Small intestine (tissue), 7 donors: ENCODE measurements around the gene UHMK1. TPM values are rescaled to one million over a fixed set of nuclear protein-coding genes. Genes with fewer than 3 reads are reported as not detected.
"Not testable (repeated sequence)": the region's sequence is repeated elsewhere in the genome, so short reads cannot be mapped to it uniquely, and the experiment has no call there.

Source experiments
- DNase-seq, 2 donors: peaks; one replicate each; pipeline versions ENCODE4 v3.0.0 to v3.0.0-alpha.2; 2013
- FAIRE-seq: peaks from 2 replicates; lab custom pipeline; 2012; peaks lifted over from hg19 to GRCh38; lab: Jason Lieb, UNC
- H3K27ac ChIP-seq, 3 donors: one replicate each; pipeline ENCODE4 v1.5.1; 2013; ENCODE audit warnings: low read length in 2 of 3, mild to moderate bottlenecking in 2 of 3, control low read depth in 1 of 3, inconsistent platforms in 1 of 3, low read depth in 1 of 3, moderate library complexity in 1 of 3
- H3K27me3 ChIP-seq, 3 donors: one replicate each; pipeline ENCODE4 v1.6.1; 2013; ENCODE audit warnings: low read length in 3 of 3, inconsistent platforms in 1 of 3; ENCODE audit not compliant: control insufficient read depth in 3 of 3, insufficient read depth in 3 of 3
- H3K36me3 ChIP-seq, 3 donors: one replicate each; pipeline ENCODE4 v1.6.1; 2013; ENCODE audit warnings: low read length in 3 of 3, inconsistent platforms in 1 of 3, low read depth in 1 of 3, mild to moderate bottlenecking in 1 of 3, moderate library complexity in 1 of 3; ENCODE audit not compliant: control insufficient read depth in 3 of 3, insufficient read depth in 2 of 3
- H3K4me1 ChIP-seq, 3 donors: one replicate each; pipeline ENCODE4 v1.6.1; 2013; ENCODE audit warnings: low read length in 2 of 3, inconsistent platforms in 1 of 3, low read depth in 1 of 3, mild to moderate bottlenecking in 1 of 3, moderate library complexity in 1 of 3; ENCODE audit not compliant: control insufficient read depth in 3 of 3, insufficient read depth in 2 of 3
- H3K4me3 ChIP-seq, 3 donors: one replicate each; pipeline ENCODE4 v1.5.1; 2013; ENCODE audit warnings: low read length in 3 of 3, control low read depth in 1 of 3, inconsistent platforms in 1 of 3, low read depth in 1 of 3, mild to moderate bottlenecking in 1 of 3, moderate library complexity in 1 of 3
- H3K9me3 ChIP-seq, 2 donors: one replicate each; pipeline ENCODE4 v1.6.1; 2013; ENCODE audit warnings: low read depth in 1 of 2, low read length in 1 of 2; ENCODE audit not compliant: control insufficient read depth in 2 of 2, insufficient read depth in 1 of 2
- WGBS, 3 donors: extraction: QIAGEN DNeasy Blood & Tissue Kit; methylation state at CpG; one replicate each; pipeline ENCODE4 v1.1.7; 2013; 5-methylcytosine and 5-hydroxymethylcytosine counted together
- polyA plus RNA-seq, 4 donors: library from polyadenylated mRNA; stranded (reverse) in 3 of 4; unstranded in 1 of 4; fragments of 200-250 nt in 3 of 4; fragments of 120-200 nt in 1 of 4; gene quantifications; one replicate each; pipeline versions ENCODE4 v1.2.1 to v1.2.3, GENCODE V29; 2013
- donor health status: healthy with polysubstance abuse.
- donor health status: control.
- donor health status: control.
- donor health status: Bipolar disorder and iron deficiency.
- donor health status: healthy.

The UHMK1 gene
- polyA plus RNA-seq, 4 donors: 13.0 to 40.8 (median 17.6) TPM

DNA sequence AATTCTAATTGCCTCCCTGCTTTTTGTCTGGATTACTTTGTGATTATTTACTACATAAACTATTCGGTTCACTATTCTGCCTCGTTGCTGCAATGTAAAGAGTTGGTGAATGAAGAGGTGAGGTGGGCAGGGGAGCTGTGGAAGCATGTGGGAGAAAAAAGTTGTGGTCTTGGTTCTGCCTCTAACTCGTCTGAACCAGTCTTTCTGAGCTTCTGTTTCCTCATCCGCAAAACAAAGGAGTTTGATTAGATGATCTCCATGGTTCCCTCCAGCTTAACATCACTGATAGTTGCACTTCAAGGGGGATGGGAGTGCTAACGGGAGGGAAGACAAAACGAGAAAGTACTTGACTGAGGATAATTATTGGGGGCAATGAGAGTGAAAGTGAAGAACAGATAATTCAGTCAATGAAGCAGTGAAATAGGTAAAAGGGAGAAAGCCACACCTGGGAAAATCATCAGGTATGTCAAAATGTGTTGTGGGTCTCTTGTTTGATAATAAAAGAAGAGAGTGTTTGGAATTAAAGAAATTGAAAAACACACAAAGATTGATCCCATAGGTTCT is 26.2 kb upstream of the UHMK1 start:
- Histone ChIP-seq H3K4me1 (no peaks in the 10 kb centered on the region), H3K27me3 (no peaks in the 10 kb centered on the region), H3K36me3 (no peaks in the 10 kb centered on the region), H3K4me3 (no peak overlapping the region), H3K27ac (no peak overlapping the region), H3K9me3 (peaks cover 0 to 9% of the 10 kb centered on the region in 2 donors)
- no peak for DNase-seq
- FAIRE-seq: no peak
- WGBS, 3 donors: 46% methylated on average over 6 of the region's 6 CpGs

DNA sequence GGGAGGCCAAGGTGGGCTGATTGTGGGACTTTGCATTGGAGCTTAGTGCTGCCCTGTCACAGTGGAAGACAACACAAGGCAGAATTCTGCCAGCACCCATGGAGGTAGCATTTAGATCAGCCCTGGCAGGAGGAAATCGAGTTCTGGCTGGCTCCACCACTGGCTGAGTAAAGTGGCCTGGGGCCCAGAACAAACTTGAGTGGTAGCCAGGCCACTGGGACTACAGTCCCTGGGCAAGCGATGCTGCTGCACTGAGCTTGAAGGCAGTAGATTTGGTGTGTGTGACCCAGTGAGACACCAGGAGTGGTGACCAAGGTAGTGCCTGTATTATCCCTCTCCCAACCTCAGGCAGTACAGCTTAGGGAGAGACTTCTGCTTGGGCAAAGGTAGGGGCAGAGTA is 22.5 kb upstream of the UHMK1 start:
- Histone ChIP-seq H3K4me3 (no peak overlapping the region), H3K27me3 (no peaks in the 10 kb centered on the region), H3K27ac (no peak overlapping the region), H3K36me3 (no peaks in the 10 kb centered on the region), H3K4me1 (no peaks in the 10 kb centered on the region), H3K9me3 (peaks cover 0 to 24% of the 10 kb centered on the region in 2 donors)
- WGBS, 3 donors: 71 to 79% (median 79%) methylated on average over 2 of the region's 2 CpGs
- FAIRE-seq (no peak), DNase-seq (no peak)

GRCh38 chr1:162475539-162476185 is 22.0 kb upstream of the UHMK1 start:
- no peak overlapping the region for H3K4me3 ChIP-seq
- 69 to 71% (median 70%) methylated on average over 6 of the region's 6 CpGs for WGBS, 3 donors
- H3K27me3 ChIP-seq: no peaks in the 10 kb centered on the region
- H3K9me3 ChIP-seq: peaks cover 0 to 24% of the 10 kb centered on the region in 2 donors
- H3K27ac ChIP-seq: no peak overlapping the region
- FAIRE-seq (no peak), DNase-seq (no peak)
- no peaks in the 10 kb centered on the region for H3K4me1 ChIP-seq
- H3K36me3 ChIP-seq: no peaks in the 10 kb centered on the region

DNA sequence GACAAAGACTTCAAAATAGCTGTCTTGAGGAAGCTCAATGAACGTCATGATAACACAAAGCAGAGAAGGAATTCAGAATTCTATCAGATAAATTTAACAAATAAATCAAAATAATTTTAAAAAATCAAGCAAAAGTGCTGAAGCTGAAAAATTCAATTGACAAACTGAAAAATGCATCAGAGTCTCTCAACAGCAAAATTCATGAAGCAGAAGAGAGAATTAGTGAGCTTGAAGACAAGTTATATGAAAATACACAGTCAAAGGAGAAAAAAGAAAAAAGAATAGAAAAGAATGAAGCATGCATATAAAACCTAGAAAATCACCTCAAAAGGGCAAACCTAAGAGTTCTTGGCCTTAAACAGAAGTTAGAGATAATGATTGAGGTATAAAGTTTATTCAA is 21.0 kb upstream of the UHMK1 start:
- H3K27me3 ChIP-seq: no peaks in the 10 kb centered on the region
- WGBS, 3 donors: 68 to 79% (median 79%) methylated on average over 1 of the region's 1 CpG
- DNase-seq: no peak
- no peaks in the 10 kb centered on the region for H3K4me1 ChIP-seq
- no peak overlapping the region for H3K27ac ChIP-seq
- FAIRE-seq: no peak
- peaks cover 0 to 24% of the 10 kb centered on the region in 2 donors for H3K9me3 ChIP-seq
- H3K4me3 ChIP-seq: no peak overlapping the region
- H3K36me3 ChIP-seq: no peaks in the 10 kb centered on the region

DNA sequence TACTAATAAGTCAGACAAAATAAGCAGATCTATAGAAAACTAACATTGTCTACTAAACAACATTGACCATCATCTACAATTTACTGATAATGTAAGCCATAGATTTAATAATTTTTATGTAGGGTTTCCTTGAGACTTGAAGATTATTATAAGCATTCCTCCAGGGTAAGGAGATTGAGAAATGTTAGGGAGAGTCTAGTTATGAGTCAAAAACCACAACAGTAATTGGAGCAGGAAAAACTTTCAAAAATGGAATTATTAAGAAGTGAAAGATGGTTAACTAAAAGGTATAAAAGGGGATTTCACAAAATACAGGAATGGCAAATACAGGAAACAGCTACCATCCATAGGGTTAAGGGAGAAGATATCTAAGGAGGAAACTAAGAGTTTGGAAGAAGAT is 12.4 kb upstream of the UHMK1 start:
- Histone ChIP-seq H3K36me3 (no peaks in the 10 kb centered on the region), H3K4me1 (no peaks in the 10 kb centered on the region), H3K27ac (no peak overlapping the region), H3K27me3 (peaks cover 0 to 3% (median 0%) of the 10 kb centered on the region in 3 donors), H3K9me3 (no peaks in the 10 kb centered on the region), H3K4me3 (no peak overlapping the region)
- FAIRE-seq (no peak), DNase-seq (no peak)

GRCh38 chr1:162487241-162487640 is 10.4 kb upstream of the UHMK1 start:
- Histone ChIP-seq H3K4me1 (no peaks in the 10 kb centered on the region), H3K4me3 (no peak overlapping the region), H3K9me3 (no peaks in the 10 kb centered on the region), H3K36me3 (no peaks in the 10 kb centered on the region), H3K27me3 (peaks cover 0 to 7% (median 4%) of the 10 kb centered on the region in 3 donors), H3K27ac (no peak overlapping the region)
- WGBS, 3 donors: 71 to 83% (median 83%) methylated on average over 9 to 10 of the region's 10 CpGs
- no peak for DNase-seq
- no peak for FAIRE-seq

- no peak overlapping the region for H3K4me3 ChIP-seq
- no peak for DNase-seq
- no peaks in the 10 kb centered on the region for H3K4me1 ChIP-seq
- H3K27me3 ChIP-seq: peaks cover 0 to 7% (median 4%) of the 10 kb centered on the region in 3 donors
- no peak overlapping the region for H3K27ac ChIP-seq
- 54 to 59% (median 54%) methylated on average over 3 of the region's 3 CpGs for WGBS, 3 donors
- FAIRE-seq: no peak
- H3K9me3 ChIP-seq: no peaks in the 10 kb centered on the region
- H3K36me3 ChIP-seq: no peaks in the 10 kb centered on the region
These were observed 9.4 kb upstream of the UHMK1 start for GRCh38 chr1:162488219-162488618.

- H3K36me3 ChIP-seq, H3K27me3 ChIP-seq, H3K9me3 ChIP-seq, H3K4me1 ChIP-seq, FAIRE-seq, H3K4me3 ChIP-seq, DNase-seq, H3K27ac ChIP-seq: not testable (repeated sequence)
- WGBS, 3 donors: 78 to 85% (median 81%) methylated on average over 6 of the region's 6 CpGs
These were observed 1.9 kb upstream of the UHMK1 start for GRCh38 chr1:162495531-162496233.
